MCF 10A (cell line): ENCODE data around the gene KCNMA1. TPM values are rescaled to one million over a fixed set of nuclear protein-coding genes. Genes with fewer than 3 reads are reported as not detected.

ENCODE experiments used
- BruUV-seq: library from RNA; stranded (reverse); fragments of 400-500 nt; replicated peaks from 2 replicates; lab custom pipeline; 2021; lab: Mats Ljungman, UMichigan
- CTCF ChIA-PET: fragments of 300-600 bp; sonication (Branson Sonifier 250); formaldehyde crosslinking; extraction: SDS; loops from one replicate; lab custom pipeline; 2021; ENCODE audit warnings: antibody characterized with exemption, inconsistent platforms; lab: Yijun Ruan, JAX
- POLR2A ChIA-PET: fragments of 300-600, 350-650 bp; sonication (Branson Sonifier 250); formaldehyde crosslinking; extraction: SDS; loops from one replicate; lab custom pipeline; 2020; ENCODE audit warnings: antibody characterized with exemption, inconsistent platforms; lab: Yijun Ruan, JAX
- DNase-seq: peaks from one replicate; pipeline ENCODE4 v3.0.0-alpha.2; 2018; ENCODE audit not compliant: unreplicated experiment
- H3K27ac Mint-ChIP-seq: one replicate; pipeline ENCODE4 v1.8.0; 2022; ENCODE audit warnings: mild to moderate bottlenecking, low read depth, mixed read lengths; ENCODE audit not compliant: unreplicated experiment
- H3K27me3 Mint-ChIP-seq: one replicate; pipeline ENCODE4 v1.8.0; 2022; ENCODE audit warnings: mixed read lengths; ENCODE audit not compliant: insufficient read depth, unreplicated experiment
- H3K36me3 Mint-ChIP-seq: one replicate; pipeline ENCODE4 v1.8.0; 2022; ENCODE audit warnings: mild to moderate bottlenecking, moderate library complexity, mixed read lengths; ENCODE audit not compliant: insufficient read depth, unreplicated experiment
- H3K4me1 Mint-ChIP-seq: one replicate; pipeline ENCODE4 v1.8.0; 2022; ENCODE audit warnings: mixed read lengths; ENCODE audit not compliant: insufficient read depth, unreplicated experiment
- H3K4me3 Mint-ChIP-seq: one replicate; pipeline ENCODE4 v1.8.0; 2022; ENCODE audit warnings: mild to moderate bottlenecking, moderate library complexity, mixed read lengths; ENCODE audit not compliant: unreplicated experiment
- H3K9me3 Mint-ChIP-seq: one replicate; pipeline ENCODE4 v1.8.0; 2022; ENCODE audit warnings: mixed read lengths; ENCODE audit not compliant: unreplicated experiment
- intact Hi-C: fragments of 100-400 bp; cut with micrococcal nuclease; formaldehyde crosslinking; loops from 2 replicates; pipeline ENCODE4 v1.14.1; 2022
- total RNA-seq: library from RNA; stranded (reverse); gene quantifications from 2 replicates; pipeline ENCODE4 v1.2.3, GENCODE V29; 2022
- TF ChIP-seq, protein P1 (sequence below): fragments of 200-600 bp; IDR thresholded peaks from one replicate; pipeline ENCODE4 v1.8.0; 2022; ENCODE audit warnings: antibody characterized with exemption, mild to moderate bottlenecking; ENCODE audit not compliant: unreplicated experiment

Gene KCNMA1
- total RNA-seq, 1 experiment from 2014 or later: 7.5 TPM

DNA sequence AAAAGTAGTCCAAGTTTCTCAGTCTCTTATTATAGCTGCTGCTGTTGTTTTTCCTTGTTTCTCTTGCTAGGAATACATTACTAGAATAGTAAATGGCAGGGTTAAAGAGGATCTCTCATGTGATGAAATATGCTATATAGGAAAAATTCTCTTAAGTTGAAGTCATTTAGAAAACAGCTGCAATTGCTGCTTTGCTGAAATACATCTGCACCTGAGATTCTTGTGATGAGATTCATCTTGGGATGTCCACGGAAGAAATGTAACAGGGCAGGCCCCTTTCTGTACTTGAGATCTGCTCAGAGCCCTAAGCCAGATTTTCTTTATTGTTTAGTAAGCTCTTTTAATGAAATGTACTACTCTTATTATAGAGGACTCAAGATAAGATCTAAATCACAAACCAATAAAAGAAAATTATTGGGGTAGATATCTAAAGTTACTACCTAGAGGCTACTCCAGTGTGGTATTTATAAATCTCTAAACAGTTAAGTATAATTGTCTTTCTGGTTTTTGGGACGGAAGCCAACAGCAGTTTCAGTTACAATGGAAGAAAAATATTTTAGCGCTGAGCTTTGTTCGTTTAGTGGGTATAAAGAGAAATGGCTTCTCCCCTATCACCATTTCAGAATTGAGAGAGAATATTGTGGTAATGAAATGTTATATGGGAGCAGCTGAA lies 701.5 kb downstream of the KCNMA1 start:
- ChIA-PET CTCF (no interaction called here), POLR2A (no interaction called here)
- Mint-ChIP-seq H3K27me3 (no peaks in the 10 kb centered on the region), H3K4me3 (no peak overlapping the region), H3K36me3 (no peaks in the 10 kb centered on the region), H3K27ac (no peak overlapping the region), H3K9me3 (no peaks in the 10 kb centered on the region), H3K4me1 (no peaks in the 10 kb centered on the region)
- TF ChIP-seq, protein P1, sequence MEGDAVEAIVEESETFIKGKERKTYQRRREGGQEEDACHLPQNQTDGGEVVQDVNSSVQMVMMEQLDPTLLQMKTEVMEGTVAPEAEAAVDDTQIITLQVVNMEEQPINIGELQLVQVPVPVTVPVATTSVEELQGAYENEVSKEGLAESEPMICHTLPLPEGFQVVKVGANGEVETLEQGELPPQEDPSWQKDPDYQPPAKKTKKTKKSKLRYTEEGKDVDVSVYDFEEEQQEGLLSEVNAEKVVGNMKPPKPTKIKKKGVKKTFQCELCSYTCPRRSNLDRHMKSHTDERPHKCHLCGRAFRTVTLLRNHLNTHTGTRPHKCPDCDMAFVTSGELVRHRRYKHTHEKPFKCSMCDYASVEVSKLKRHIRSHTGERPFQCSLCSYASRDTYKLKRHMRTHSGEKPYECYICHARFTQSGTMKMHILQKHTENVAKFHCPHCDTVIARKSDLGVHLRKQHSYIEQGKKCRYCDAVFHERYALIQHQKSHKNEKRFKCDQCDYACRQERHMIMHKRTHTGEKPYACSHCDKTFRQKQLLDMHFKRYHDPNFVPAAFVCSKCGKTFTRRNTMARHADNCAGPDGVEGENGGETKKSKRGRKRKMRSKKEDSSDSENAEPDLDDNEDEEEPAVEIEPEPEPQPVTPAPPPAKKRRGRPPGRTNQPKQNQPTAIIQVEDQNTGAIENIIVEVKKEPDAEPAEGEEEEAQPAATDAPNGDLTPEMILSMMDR: no peak
- no TSS peak for BruUV-seq
- DNase-seq: no peak
- intact Hi-C loops: no loop called here

DNA sequence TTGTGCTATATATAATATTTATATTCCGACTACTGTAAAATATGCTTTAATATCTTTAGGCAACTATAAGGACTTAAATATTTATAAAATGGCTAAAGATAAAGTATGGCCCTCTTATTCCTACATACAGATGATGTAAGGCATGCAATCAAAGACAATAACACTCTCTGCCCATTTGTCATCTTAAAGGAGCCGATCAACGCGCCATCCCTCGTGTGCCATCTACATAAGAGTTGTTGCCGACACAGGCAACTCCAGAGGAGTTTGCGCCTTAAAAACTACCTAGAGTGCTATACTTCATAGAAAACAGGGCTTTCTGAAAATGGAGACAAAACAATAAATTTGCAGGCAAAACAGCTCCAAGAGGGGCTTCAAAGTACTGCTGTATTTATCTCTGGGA lies 709.0 kb downstream of the KCNMA1 start:
- Mint-ChIP-seq H3K9me3 (no peaks in the 10 kb centered on the region), H3K36me3 (no peaks in the 10 kb centered on the region), H3K27ac (no peak overlapping the region), H3K27me3 (no peaks in the 10 kb centered on the region), H3K4me3 (no peak overlapping the region), H3K4me1 (no peaks in the 10 kb centered on the region)
- TF ChIP-seq, protein P1: no peak
- intact Hi-C loops: no loop called here
- DNase-seq: no peak
- CTCF ChIA-PET: no interaction called here
- POLR2A ChIA-PET: no interaction called here
- BruUV-seq: no TSS peak

DNA sequence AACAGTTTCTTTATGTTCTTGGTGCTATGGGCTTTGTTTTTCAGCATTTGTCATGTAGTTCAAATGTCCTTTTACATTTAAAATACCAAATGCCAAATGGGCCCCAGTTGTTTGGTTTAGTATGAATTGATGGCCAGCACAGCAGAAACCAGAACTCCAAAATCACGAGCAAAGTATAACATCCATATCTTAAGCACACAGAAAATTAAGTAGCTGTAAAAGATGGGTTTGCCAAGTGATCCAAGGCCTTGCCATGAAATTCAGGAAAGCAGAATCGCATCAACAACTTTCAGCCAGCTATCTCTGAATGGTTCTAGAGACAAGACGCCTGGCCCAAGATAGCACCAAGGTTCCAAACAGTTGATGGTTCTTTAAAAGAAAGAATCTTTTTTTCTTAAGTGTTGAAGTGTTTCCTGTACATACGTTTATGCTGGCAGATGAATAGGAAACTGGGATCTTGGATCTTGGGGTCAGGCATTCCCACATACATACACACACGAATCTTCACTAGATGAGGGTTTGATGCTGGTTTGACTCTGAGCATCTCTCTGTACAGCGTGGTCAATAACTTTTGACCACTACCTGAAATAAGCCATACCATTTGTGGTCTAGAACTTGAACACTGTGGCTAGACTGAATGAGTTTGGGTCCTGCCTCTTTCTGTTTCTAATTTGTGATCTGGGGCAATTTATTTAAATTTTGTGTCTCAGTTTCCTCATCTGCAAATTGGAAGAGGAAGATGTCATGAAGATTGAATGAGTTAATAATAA lies 711.8 kb downstream of the KCNMA1 start:
- no peaks in the 10 kb centered on the region for H3K27me3 Mint-ChIP-seq
- no peak overlapping the region for H3K4me3 Mint-ChIP-seq
- TF ChIP-seq, protein P1: no peak
- H3K27ac Mint-ChIP-seq: no peak overlapping the region
- POLR2A ChIA-PET: no interaction called here
- CTCF ChIA-PET: interaction anchor here (0.6 kb wide), 2 partner anchors 255 to 732 kb away, joined by 3 read pairs; no protein-coding TSS in a partner anchor
- no peaks in the 10 kb centered on the region for H3K4me1 Mint-ChIP-seq
- no peak for DNase-seq
- intact Hi-C loops: no loop called here
- H3K9me3 Mint-ChIP-seq: no peaks in the 10 kb centered on the region
- no TSS peak for BruUV-seq
- H3K36me3 Mint-ChIP-seq: no peaks in the 10 kb centered on the region

- ChIA-PET POLR2A (no interaction called here), CTCF (no interaction called here)
- H3K4me3 Mint-ChIP-seq: no peak overlapping the region
- H3K36me3 Mint-ChIP-seq: no peaks in the 10 kb centered on the region
- intact Hi-C loops: no loop called here
- DNase-seq: no peak
- H3K27me3 Mint-ChIP-seq: no peaks in the 10 kb centered on the region
- no peak overlapping the region for H3K27ac Mint-ChIP-seq
- peaks cover 4% of the 10 kb centered on the region for H3K4me1 Mint-ChIP-seq
- TF ChIP-seq, protein P1: no peak
- BruUV-seq: no TSS peak
- H3K9me3 Mint-ChIP-seq: no peaks in the 10 kb centered on the region
Observed at GRCh38 chr10:76922666-76923065, 714.9 kb downstream of the KCNMA1 start.
